Stimulated activated CD8-positive, alpha-beta memory T cell treated with anti-CD3 and anti-CD28 coated beads, Interleukin-15, amount 100 ng/mL, for 48 hours (primary cell): Measurements from ENCODE around the gene APOLD1.

Experiments
- DNase-seq, 2 donors: peaks; one replicate each; pipeline ENCODE4 v3.0.0-alpha.2; 2020; ENCODE audit warnings: low read depth in 2 of 2

The APOLD1 gene

GRCh38 chr12:12839873-12840579, 54.6 kb downstream of the APOLD1 start:
- DNase-seq, result no peak

GRCh38 chr12:12840580-12840899, 55.1 kb downstream of the APOLD1 start:
- no peak for DNase-seq
